K562 (cell line): ENCODE measurements around the gene EIF4E1B. TPM values are rescaled to one million over a fixed set of nuclear protein-coding genes. Genes with fewer than 3 reads are reported as not detected.

Experiments
- ATAC-seq: fragments of 200-7000 bp; cut with Tn5 transposase; 3 replicates; pipeline ENCODE4 v1.9.1; 2020; ENCODE audit warnings: moderate library complexity
- BruUV-seq: library from RNA; stranded (reverse); fragments of 400-500 nt; replicated peaks from 2 replicates; lab custom pipeline; 2021; lab: Mats Ljungman, UMichigan
- CTCF ChIA-PET: fragments of 300-600 bp; formaldehyde crosslinking; extraction: SDS; loops from one replicate; lab custom pipeline; 2021; ENCODE audit warnings: low intra/inter-chr PET ratio; lab: Yijun Ruan, JAX
- POLR2A ChIA-PET: fragments of 300-600, 350-650 bp; sonication (Branson Sonifier 250); formaldehyde crosslinking; extraction: SDS; loops from one replicate; lab custom pipeline; 2021; ENCODE audit warnings: antibody characterized with exemption, inconsistent platforms; lab: Yijun Ruan, JAX
- DNase-seq, 4 experiments: peaks; one replicate each; pipeline versions ENCODE4 v3.0.0 to v3.0.0-alpha.2; 2011 to 2018; ENCODE audit warnings: low spot score in 3 of 4, mixed read lengths in 3 of 4; ENCODE audit errors: extremely low read depth in 1 of 4
- FAIRE-seq: peaks from 2 replicates; lab custom pipeline; 2011; peaks lifted over from hg19 to GRCh38; lab: Jason Lieb, UNC
- H2AFZ ChIP-seq: 2 replicates; pipeline ENCODE4 v1.6.0; 2011; ENCODE audit warnings: low read depth, low read length, control low read depth, inconsistent platforms
- H3K27ac ChIP-seq: fragments of 200-600 bp; 3 replicates; pipeline ENCODE4 v1.8.0; 2011; ENCODE audit warnings: low read depth, mild to moderate bottlenecking, control low read depth, inconsistent platforms, low read length, moderate library complexity, mixed read lengths; ENCODE audit errors: extremely low read depth
- H3K27me3 ChIP-seq, 2 experiments: fragments of 300-600 bp in 1 of 2; 2 replicates in 1 of 2; 3 replicates in 1 of 2; pipeline versions ENCODE4 v1.6.0 to v1.8.0; 2011; ENCODE audit warnings: inconsistent platforms in 2 of 2, low read length in 2 of 2, mild to moderate bottlenecking in 1 of 2, mixed read lengths in 1 of 2, moderate library complexity in 1 of 2; ENCODE audit not compliant: control insufficient read depth in 2 of 2, insufficient read depth in 2 of 2
- H3K36me3 ChIP-seq: fragments of 300-600 bp; 3 replicates; pipeline ENCODE4 v1.8.0; 2011; ENCODE audit warnings: mild to moderate bottlenecking, low read length, inconsistent platforms; ENCODE audit not compliant: control insufficient read depth, insufficient read depth
- H3K4me1 ChIP-seq, 2 experiments: fragments of 200-600 bp in 1 of 2; replicated peaks in 1 of 2; 2 replicates in 1 of 2; 3 replicates in 1 of 2; pipeline versions ENCODE4 v1.5.1 to v1.8.0; 2011; ENCODE audit warnings: inconsistent platforms in 2 of 2, low read length in 2 of 2, mild to moderate bottlenecking in 1 of 2, mixed read lengths in 1 of 2, moderate library complexity in 1 of 2; ENCODE audit not compliant: control insufficient read depth in 2 of 2, insufficient read depth in 2 of 2
- H3K4me2 ChIP-seq: 2 replicates; pipeline ENCODE4 v1.6.1; 2011; ENCODE audit warnings: low read length, control low read depth, inconsistent platforms, mixed read lengths; ENCODE audit not compliant: insufficient read depth
- H3K4me3 ChIP-seq: fragments of 200-600 bp; sonication (generic), shearing (Covaris generic); 2 replicates; pipeline ENCODE4 v1.5.1; 2016; ENCODE audit warnings: control low read depth, inconsistent platforms
- H3K79me2 ChIP-seq: fragments of 200-600 bp; 3 replicates; pipeline ENCODE4 v1.8.0; 2011; ENCODE audit warnings: low read length, inconsistent platforms; ENCODE audit not compliant: control insufficient read depth, insufficient read depth
- H3K9ac ChIP-seq, 2 experiments: 2 replicates each; pipeline versions ENCODE4 v1.6.0 to v1.6.1; 2011; ENCODE audit warnings: low read depth in 2 of 2, low read length in 2 of 2, control low read depth in 1 of 2, inconsistent platforms in 1 of 2, mild to moderate bottlenecking in 1 of 2, mixed read lengths in 1 of 2; ENCODE audit not compliant: insufficient read depth in 1 of 2
- H3K9me1 ChIP-seq: one replicate; pipeline ENCODE4 v1.6.0; 2011; ENCODE audit warnings: inconsistent platforms, mild to moderate bottlenecking, low read length, moderate library complexity; ENCODE audit not compliant: control insufficient read depth, insufficient read depth
- H3K9me3 ChIP-seq: replicated peaks from 2 replicates; pipeline ENCODE4 v1.5.1; 2011; ENCODE audit warnings: low read depth, low read length, inconsistent platforms; ENCODE audit not compliant: control insufficient read depth, insufficient read depth
- H4K20me1 ChIP-seq: replicated peaks from 2 replicates; pipeline ENCODE4 v1.6.1; 2011; ENCODE audit warnings: low read length, inconsistent platforms, mixed read lengths; ENCODE audit not compliant: control insufficient read depth, insufficient read depth
- GTF2F1 ChIP-seq: IDR thresholded peaks from 2 replicates; pipeline ENCODE4 v1.6.1; 2011; ENCODE audit warnings: low read depth, low read length, improper control_type of control experiment
- IRF2 ChIP-seq: sonication (generic); formaldehyde crosslinking; IDR thresholded peaks from 2 replicates; pipeline ENCODE4 v1.8.1; 2022; ENCODE audit warnings: mild to moderate bottlenecking, missing genetic modification reagents
- ZZZ3 ChIP-seq: fragments of 450-650 bp; IDR thresholded peaks from 2 replicates; pipeline ENCODE4 v1.6.1; 2016; ENCODE audit warnings: antibody characterized with exemption, mild to moderate bottlenecking, moderate library complexity
- WGBS: fragments of 100-300 bp; shearing (Covaris generic); methylation state at CpG from one replicate; pipeline ENCODE4 v1.1.6; 2016; ENCODE audit warnings: low coverage, mixed read lengths; ENCODE audit not compliant: insufficient coverage; ENCODE audit errors: missing lambda C conversion rate; 5-methylcytosine and 5-hydroxymethylcytosine counted together
- in situ Hi-C: fragments of 300-500 bp; cut with MboI; formaldehyde crosslinking; loops from 4 replicates; pipeline ENCODE4 v1.15.0; 2018; ENCODE audit warnings: inconsistent platforms, mixed read lengths
- intact Hi-C: fragments of 100-400 bp; cut with micrococcal nuclease; formaldehyde crosslinking; loops from 2 replicates; pipeline ENCODE4 v1.14.2; 2022
- polyA plus RNA-seq, 8 experiments: library from polyadenylated mRNA; depleted of rRNA in 4 of 8; stranded (reverse) in 5 of 8; unstranded in 3 of 8; fragments of >200 nt; fragmentation: Nextera tagmentation in 2 of 8; fragmentation: Illumina TruSeq in 1 of 8; extraction: Ambion mirVana in 2 of 8; extraction: Trizol in 1 of 8; gene quantifications; 2 replicates each; pipeline versions ENCODE4 v1.2.1 to v1.2.3, GENCODE V29; 2011 to 2014; ENCODE audit warnings: inconsistent platforms in 1 of 8, missing spikeins in 1 of 8
- total RNA-seq, 7 experiments: library from RNA; depleted of rRNA in 6 of 7; stranded (reverse); fragments of >200 nt in 6 of 7; fragmentation: Illumina TruSeq in 2 of 7; extraction: Trizol in 2 of 7; gene quantifications; 2 replicates each; pipeline versions ENCODE4 v1.2.1 to v1.2.3, GENCODE V29; 2011 to 2021; ENCODE audit warnings: low replicate concordance in 1 of 7
- TF ChIP-seq, protein P1 (sequence below): sonication (generic); formaldehyde crosslinking; IDR thresholded peaks from 2 replicates; pipeline ENCODE4 v1.8.1; 2022; ENCODE audit warnings: missing genetic modification reagents

EIF4E1B gene
- total and polyA plus RNA-seq, 9 of the 15 experiments (the other 6 are each of a cell fraction or from before 2014, with no cell fraction given), result not detected

DNA sequence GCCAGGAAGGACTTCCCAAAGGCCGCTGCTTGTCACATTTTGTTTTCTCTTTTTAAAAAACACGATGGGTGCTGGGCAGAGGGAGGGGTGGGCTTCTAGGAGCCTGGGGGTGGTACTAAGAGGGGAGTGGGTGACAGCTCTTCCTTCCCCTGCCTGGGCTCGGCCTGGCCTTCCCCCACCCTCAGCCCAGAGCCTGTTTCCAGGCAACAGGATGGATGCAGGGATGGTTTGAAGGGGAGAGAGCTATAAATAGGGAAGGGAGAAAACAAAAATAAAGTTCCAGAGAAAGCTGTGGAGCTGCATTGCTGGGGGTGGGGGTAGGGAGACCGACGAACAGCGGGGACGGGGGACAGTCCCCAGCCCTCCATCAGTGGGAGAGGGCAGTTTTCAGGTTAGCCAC, 14.0 kb upstream of the EIF4E1B start:
- Histone ChIP-seq H3K9ac (peak overlapping the region in 1 of 2 experiments; percentile 20; a peak in 1 of 4 replicates), H4K20me1 (peaks cover 6% of the 10 kb centered on the region; the same call in 1 of the 2 replicates), H3K27ac (no peak overlapping the region), H3K4me3 (no peak overlapping the region), H3K27me3 (peaks cover 19 to 48% of the 10 kb centered on the region in 2 experiments), H3K36me3 (no peaks in the 10 kb centered on the region), H3K4me2 (no peak overlapping the region), H2AFZ (no peak overlapping the region), H3K4me1 (peaks cover 11 to 29% of the 10 kb centered on the region in 2 experiments), H3K79me2 (no peaks in the 10 kb centered on the region), H3K9me3 (no peaks in the 10 kb centered on the region), H3K9me1 (peaks cover 2% of the 10 kb centered on the region)
- in situ Hi-C loops (no loop called here), intact Hi-C loops (loop anchor here (5.0 kb wide), 1 partner anchor 199 kb away; the partner anchor contains the start of gene CLTB)
- DNase-seq (no peak), ATAC-seq (no peak), FAIRE-seq (no peak)
- ChIA-PET CTCF (no interaction called here), POLR2A (interaction anchor here (0.6 to 0.8 kb wide), 4 partner anchors 10 to 79 kb away, joined by 3 read pairs; no protein-coding TSS in a partner anchor)
- no peak for TF ChIP-seq GTF2F1
- TF ChIP-seq, protein P1, sequence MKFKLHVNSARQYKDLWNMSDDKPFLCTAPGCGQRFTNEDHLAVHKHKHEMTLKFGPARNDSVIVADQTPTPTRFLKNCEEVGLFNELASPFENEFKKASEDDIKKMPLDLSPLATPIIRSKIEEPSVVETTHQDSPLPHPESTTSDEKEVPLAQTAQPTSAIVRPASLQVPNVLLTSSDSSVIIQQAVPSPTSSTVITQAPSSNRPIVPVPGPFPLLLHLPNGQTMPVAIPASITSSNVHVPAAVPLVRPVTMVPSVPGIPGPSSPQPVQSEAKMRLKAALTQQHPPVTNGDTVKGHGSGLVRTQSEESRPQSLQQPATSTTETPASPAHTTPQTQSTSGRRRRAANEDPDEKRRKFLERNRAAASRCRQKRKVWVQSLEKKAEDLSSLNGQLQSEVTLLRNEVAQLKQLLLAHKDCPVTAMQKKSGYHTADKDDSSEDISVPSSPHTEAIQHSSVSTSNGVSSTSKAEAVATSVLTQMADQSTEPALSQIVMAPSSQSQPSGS (CRISPR knock-in tag), result no peak
- no peak for TF ChIP-seq ZZZ3
- no peak for TF ChIP-seq IRF2 (CRISPR knock-in tag)
- no TSS peak for BruUV-seq
- 2% methylated on average over 7 of the region's 7 CpGs for WGBS
